ENCODE results near the gene TOLLIP. TPM values are rescaled to one million over a fixed set of nuclear protein-coding genes. Genes with fewer than 3 reads are reported as not detected.
A peak's percentile ranks its signal among the peaks of the same experiment; 100 is the strongest.

TOLLIP gene
- total RNA-seq, 1 experiment from 2014 or later, result 32.3 TPM

- Mint-ChIP-seq H3K4me1 (peaks cover 3% of the 10 kb centered on the region; the same call in 1 of the 2 replicates), H3K4me3 (no peak overlapping the region), H3K27me3 (ENCODE audit: low read depth) (peaks cover 6% of the 10 kb centered on the region), H3K36me3 (peaks cover 13% of the 10 kb centered on the region), H3K27ac (no peak overlapping the region; the same call in 1 of the 2 replicates), H3K9me3 (peaks cover 14% of the 10 kb centered on the region)
- CTCF ChIA-PET, result no interaction called here
- TF ChIP-seq ZNF532 (CRISPR knock-in tag; IDR thresholded peaks at IDR 0.05; ENCODE audit: borderline replicate concordance), result no peak
- TF ChIP-seq SMAD3 (CRISPR knock-in tag; IDR thresholded peaks at IDR 0.05; ENCODE audit: borderline replicate concordance), result no peak
- no peak for TF ChIP-seq ZNF425 (CRISPR knock-in tag; conservative IDR thresholded peaks at IDR 0.05)
- TF ChIP-seq NFATC4 (CRISPR knock-in tag; IDR thresholded peaks at IDR 0.05), result no peak
- no peak for TF ChIP-seq E2F4 (CRISPR knock-in tag; IDR thresholded peaks at IDR 0.05; ENCODE audit: borderline replicate concordance, low read depth)
- no peak for TF ChIP-seq CDX4 (CRISPR knock-in tag; IDR thresholded peaks at IDR 0.05; ENCODE audit: borderline replicate concordance)
- no peak for TF ChIP-seq USF2 (CRISPR knock-in tag; IDR thresholded peaks at IDR 0.05)
- TF ChIP-seq ATF1 (CRISPR knock-in tag; IDR thresholded peaks at IDR 0.05), result no peak
- no peak for TF ChIP-seq ZNF232 (CRISPR knock-in tag; IDR thresholded peaks at IDR 0.05)
- TF ChIP-seq HMGXB4 (CRISPR knock-in tag; IDR thresholded peaks at IDR 0.05), result no peak
- TF ChIP-seq HMGA2 (CRISPR knock-in tag; IDR thresholded peaks at IDR 0.05), result no peak
- TF ChIP-seq ZNF219 (CRISPR knock-in tag; IDR thresholded peaks at IDR 0.05; ENCODE audit: borderline replicate concordance), result no peak
- POLR2A ChIA-PET, result no interaction called here
- no peak for DNase-seq (ENCODE audit: low spot score)
- ATAC-seq, result no peak
These were observed 48.8 kb downstream of the TOLLIP start for GRCh38 chr11:1260620-1261019.

GRCh38 chr11:1260023-1260501, 49.4 kb downstream of the TOLLIP start:
- Mint-ChIP-seq H3K36me3 (peaks cover 9% of the 10 kb centered on the region), H3K27ac (no peak overlapping the region; the same call in 1 of the 2 replicates), H3K9me3 (peaks cover 8% of the 10 kb centered on the region), H3K27me3 (ENCODE audit: low read depth) (peaks cover 6% of the 10 kb centered on the region), H3K4me1 (peaks cover 3% of the 10 kb centered on the region; the same call in 1 of the 2 replicates), H3K4me3 (no peak overlapping the region)
- ChIA-PET POLR2A (no interaction called here), CTCF (interaction anchor here (0.6 kb wide), 2 partner anchors 33 to 1633 kb away, joined by 3 read pairs; no protein-coding TSS in a partner anchor)
- DNase-seq (ENCODE audit: low spot score) (peak; percentile 44), ATAC-seq (peak; percentile 21; the same call in 1 of the 2 replicates)
- TF ChIP-seq TP53 (CRISPR knock-in tag; IDR thresholded peaks at IDR 0.05) (no peak), ZNF263 (CRISPR knock-in tag; IDR thresholded peaks at IDR 0.05; ENCODE audit: low read depth) (no peak), GRHL2 (CRISPR knock-in tag; IDR thresholded peaks at IDR 0.05; ENCODE audit: insufficient replicate concordance, severe bottlenecking) (no peak), SP1 (CRISPR knock-in tag; conservative IDR thresholded peaks at IDR 0.05) (no peak), CTCF (IDR thresholded peaks at IDR 0.05) (no peak), USF1 (CRISPR knock-in tag; IDR thresholded peaks at IDR 0.05) (no peak), SMAD3 (CRISPR knock-in tag; IDR thresholded peaks at IDR 0.05; ENCODE audit: borderline replicate concordance) (no peak), TEAD1 (CRISPR knock-in tag; IDR thresholded peaks at IDR 0.05) (no peak), FOXK1 (CRISPR knock-in tag; IDR thresholded peaks at IDR 0.05) (no peak), RORB (CRISPR knock-in tag; IDR thresholded peaks at IDR 0.05) (no peak), TCF7 (CRISPR knock-in tag; IDR thresholded peaks at IDR 0.05; ENCODE audit: low read depth) (no peak)

Measured in WTC11 (cell line).